GM12878 (cell line): Measurements from ENCODE around the gene BPTF. TPM values are rescaled to one million over a fixed set of nuclear protein-coding genes. Genes with fewer than 3 reads are reported as not detected.
"Not testable (repeated sequence)": the region's sequence is repeated elsewhere in the genome, so short reads cannot be mapped to it uniquely, and the experiment has no call there.

Experiments used
- ATAC-seq: fragments of 200-7000 bp; cut with Tn5 transposase; 3 replicates; pipeline ENCODE4 v1.9.1; 2020; ENCODE audit warnings: mild to moderate bottlenecking, moderate library complexity
- BruUV-seq: library from RNA; stranded (reverse); fragments of 400-500 nt; replicated peaks from 2 replicates; lab custom pipeline; 2021; lab: Mats Ljungman, UMichigan
- CTCF ChIA-PET: fragments of 300-600 bp; sonication (Branson Sonifier 250); formaldehyde crosslinking; extraction: SDS; loops from one replicate; lab custom pipeline; 2021; ENCODE audit warnings: inconsistent platforms; lab: Yijun Ruan, JAX
- POLR2A ChIA-PET: fragments of 350-600 bp; formaldehyde crosslinking; extraction: SDS; loops from one replicate; lab custom pipeline; 2021; ENCODE audit warnings: inconsistent platforms; lab: Charles Lee
- RAD21 ChIA-PET: fragments of 300-600 bp; sonication (Branson Sonifier 250); formaldehyde crosslinking; loops from one replicate; lab custom pipeline; 2023; ENCODE audit warnings: antibody characterized with exemption; ENCODE audit not compliant: unreplicated experiment; lab: Charles Lee
- SMC1A ChIA-PET: fragments of 300-600 bp; sonication (Branson Sonifier 250); formaldehyde crosslinking; loops from one replicate; lab custom pipeline; 2023; ENCODE audit not compliant: unreplicated experiment, uncharacterized antibody; lab: Charles Lee
- DNase-seq: peaks from one replicate; pipeline ENCODE4 v3.0.0-alpha.2; 2011; ENCODE audit warnings: low read depth, low spot score
- FAIRE-seq: peaks from 3 replicates; lab custom pipeline; 2011; peaks lifted over from hg19 to GRCh38; lab: Jason Lieb, UNC
- H2AFZ ChIP-seq: 2 replicates; pipeline ENCODE4 v1.6.0; 2011; ENCODE audit warnings: low read depth, low read length, control low read depth; ENCODE audit not compliant: control insufficient read depth
- H3K27ac ChIP-seq: 2 replicates; pipeline ENCODE4 v1.5.1; 2011; ENCODE audit warnings: control low read depth; ENCODE audit not compliant: control insufficient read depth, insufficient read depth
- H3K27me3 ChIP-seq, 2 experiments: replicated peaks in 1 of 2; 2 replicates each; pipeline versions ENCODE4 v1.6.0 to v1.6.1; 2011; ENCODE audit warnings: low read length in 1 of 2; ENCODE audit not compliant: control insufficient read depth in 2 of 2, insufficient read depth in 2 of 2
- H3K36me3 ChIP-seq, 2 experiments: 2 replicates each; pipeline ENCODE4 v1.5.1; 2011; ENCODE audit warnings: low read length in 1 of 2; ENCODE audit not compliant: control insufficient read depth in 2 of 2, insufficient read depth in 2 of 2
- H3K4me1 ChIP-seq: 2 replicates; pipeline ENCODE4 v1.6.1; 2011; ENCODE audit warnings: mild to moderate bottlenecking, low read length, moderate library complexity, mixed read lengths; ENCODE audit not compliant: control insufficient read depth, insufficient read depth
- H3K4me2 ChIP-seq: 2 replicates; pipeline ENCODE4 v1.6.0; 2011; ENCODE audit warnings: control low read depth; ENCODE audit not compliant: control insufficient read depth, insufficient read depth
- H3K4me3 ChIP-seq: fragments of 200-600 bp; sonication (generic); 2 replicates; pipeline ENCODE4 v1.5.1; 2016
- H3K79me2 ChIP-seq: 2 replicates; pipeline ENCODE4 v1.6.0; 2011; ENCODE audit warnings: low read length; ENCODE audit not compliant: control insufficient read depth, insufficient read depth
- H3K9ac ChIP-seq: 2 replicates; pipeline ENCODE4 v1.8.0; 2011; ENCODE audit warnings: low read length, control low read depth, mixed read lengths; ENCODE audit not compliant: control insufficient read depth, insufficient read depth
- H3K9me3 ChIP-seq: replicated peaks from 3 replicates; pipeline ENCODE4 v1.5.1; 2011; ENCODE audit warnings: mild to moderate bottlenecking, low read length; ENCODE audit not compliant: control insufficient read depth, insufficient read depth
- H4K20me1 ChIP-seq: 2 replicates; pipeline ENCODE4 v1.6.0; 2011; ENCODE audit not compliant: control insufficient read depth, insufficient read depth
- CBFB ChIP-seq: IDR thresholded peaks from 2 replicates; pipeline ENCODE4 v1.6.1; 2016; ENCODE audit warnings: antibody characterized with exemption, low read depth
- JUNB ChIP-seq: IDR thresholded peaks from 2 replicates; pipeline ENCODE4 v1.6.1; 2016; ENCODE audit warnings: antibody characterized with exemption, mild to moderate bottlenecking
- WGBS: methylation state at CpG from one replicate; pipeline ENCODE4 v1.1.6; 2016; ENCODE audit warnings: low lambda C conversion rate; ENCODE audit not compliant: insufficient replicate concordance, insufficient coverage; ENCODE audit errors: missing lambda C conversion rate; 5-methylcytosine and 5-hydroxymethylcytosine counted together
- in situ Hi-C: fragments of 300-500 bp; cut with MboI; formaldehyde crosslinking; loops from 9 replicates; pipeline ENCODE4 v1.14.3; 2018; ENCODE audit warnings: mixed read lengths
- intact Hi-C: fragments of 100-400 bp; cut with micrococcal nuclease; formaldehyde crosslinking; loops from one replicate; pipeline ENCODE4 v1.14.2; 2022; ENCODE audit not compliant: unreplicated experiment
- polyA plus RNA-seq, 11 experiments: library from polyadenylated mRNA; depleted of rRNA in 4 of 11; unstranded in 6 of 11; stranded (reverse) in 5 of 11; fragments of >200 nt; fragmentation: Nextera tagmentation in 4 of 11; fragmentation: Illumina TruSeq in 1 of 11; extraction: Ambion mirVana in 4 of 11; extraction: Trizol in 1 of 11; gene quantifications; 1 replicate in 1 of 11; 2 replicates in 10 of 11; pipeline versions ENCODE4 v1.2.1 to v1.2.3, GENCODE V29; 2011 to 2016; ENCODE audit warnings: inconsistent platforms in 2 of 11, missing spikeins in 2 of 11, low read depth in 1 of 11
- total RNA-seq, 4 experiments: library from RNA; depleted of rRNA in 3 of 4; stranded (reverse); fragments of >200 nt in 3 of 4; fragmentation: Illumina TruSeq in 1 of 4; extraction: Trizol in 1 of 4; gene quantifications; 2 replicates each; pipeline versions ENCODE4 v1.2.1 to v1.2.3, GENCODE V29; 2013 to 2021

The BPTF gene
- total and polyA plus RNA-seq, 10 of the 15 experiments (the other 5 are each of a cell fraction or from before 2014, with no cell fraction given): 19.4 to 78.3 (median 44.8) TPM

GRCh38 chr17:67910117-67910803, 85.0 kb downstream of the BPTF start:
- H3K9me3 ChIP-seq, H3K9ac ChIP-seq, CTCF ChIA-PET, H3K4me1 ChIP-seq, RAD21 ChIA-PET, ATAC-seq, H3K79me2 ChIP-seq, BruUV-seq, H4K20me1 ChIP-seq, H3K4me2 ChIP-seq, H3K4me3 ChIP-seq, H2AFZ ChIP-seq, DNase-seq, H3K27ac ChIP-seq, FAIRE-seq, intact Hi-C loops, H3K27me3 ChIP-seq: not testable (repeated sequence)
- ChIA-PET SMC1A (interaction anchor here (0.6 to 0.8 kb wide), 2 partner anchors 33 to 107 kb away, joined by 3 read pairs; no protein-coding TSS in a partner anchor), POLR2A (interaction anchor here (0.5 to 0.6 kb wide), 2 partner anchors 59 to 548 kb away, joined by 3 to 6 read pairs; no protein-coding TSS in a partner anchor)
- in situ Hi-C loops: loop anchor here (10.0 kb wide), 1 partner anchor 545 kb away; the partner anchor contains the start of gene PSMD12
- over 99% methylated on average over 7 of the region's 7 CpGs for WGBS
- H3K36me3 ChIP-seq: peaks cover 0 to 36% of the 10 kb centered on the region in 2 experiments

GRCh38 chr17:67911059-67911782, 85.9 kb downstream of the BPTF start:
- H3K4me1 ChIP-seq: no peaks in the 10 kb centered on the region
- BruUV-seq: no TSS peak
- ChIA-PET CTCF (no interaction called here), SMC1A (interaction anchor here (0.8 kb wide), 1 partner anchor 108 kb away, joined by 3 read pairs; no protein-coding TSS in a partner anchor), RAD21 (no interaction called here), POLR2A (no interaction called here)
- no peaks in the 10 kb centered on the region for H3K27me3 ChIP-seq
- intact Hi-C loops (no loop called here), in situ Hi-C loops (loop anchor here (10.0 kb wide), 1 partner anchor 546 kb away; the partner anchor contains the start of gene PSMD12)
- H3K79me2 ChIP-seq: no peaks in the 10 kb centered on the region
- H2AFZ ChIP-seq: no peak overlapping the region
- WGBS: 57% methylated on average over 10 of the region's 10 CpGs
- peaks cover 0 to 38% of the 10 kb centered on the region in 2 experiments; a peak in 3 of 4 replicates for H3K36me3 ChIP-seq
- no peak overlapping the region for H3K4me3 ChIP-seq
- DNase-seq (no peak), FAIRE-seq (no peak), ATAC-seq (no peak)
- H3K9me3 ChIP-seq: no peaks in the 10 kb centered on the region
- TF ChIP-seq JUNB (peak; percentile 82), CBFB (no peak)
- no peak overlapping the region for H3K4me2 ChIP-seq
- no peaks in the 10 kb centered on the region for H4K20me1 ChIP-seq
- no peak overlapping the region for H3K27ac ChIP-seq
- H3K9ac ChIP-seq: no peak overlapping the region
